Keratinocyte (primary cell): ENCODE results near the gene AGPS.

Experiments
- EZH2 ChIP-seq: IDR thresholded peaks from one replicate; pipeline ENCODE4 v1.6.1; 2012; ENCODE audit warnings: inconsistent platforms, mild to moderate bottlenecking, low read length, moderate library complexity
- TF ChIP-seq, protein P1 (sequence below), 3 experiments: IDR thresholded peaks in 1 of 3; conservative IDR thresholded peaks in 1 of 3; optimal IDR thresholded peaks in 1 of 3; 2 replicates in 2 of 3; 3 replicates in 1 of 3; pipeline versions ENCODE3 to v1.5.1; 2011; ENCODE audit warnings: low read length in 3 of 3, mild to moderate bottlenecking in 3 of 3, moderate library complexity in 2 of 3, control low read depth in 1 of 3, inconsistent platforms in 1 of 3; ENCODE audit not compliant: insufficient read depth in 2 of 3; ENCODE audit errors: extremely low read depth in 1 of 3

DNA sequence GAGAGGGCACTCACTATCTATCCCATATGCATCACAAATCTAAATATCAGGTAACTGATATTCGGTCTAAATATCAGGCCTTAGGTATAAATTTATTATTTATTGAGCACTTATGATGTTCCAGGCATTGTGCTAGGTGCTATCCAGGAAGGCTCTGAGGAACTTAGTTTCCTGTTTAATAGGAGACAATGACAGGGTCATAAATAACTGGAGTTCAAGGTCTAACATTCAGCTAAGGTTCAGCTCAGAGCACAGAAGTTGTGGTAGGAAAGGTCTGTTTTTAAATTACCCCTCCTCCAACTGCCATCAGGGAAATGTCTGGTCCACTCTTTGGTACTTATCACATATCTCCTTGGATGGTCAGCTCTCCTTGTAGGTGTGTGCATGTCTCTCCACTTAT is 193.6 kb downstream of the AGPS start:
- TF ChIP-seq, protein P1, sequence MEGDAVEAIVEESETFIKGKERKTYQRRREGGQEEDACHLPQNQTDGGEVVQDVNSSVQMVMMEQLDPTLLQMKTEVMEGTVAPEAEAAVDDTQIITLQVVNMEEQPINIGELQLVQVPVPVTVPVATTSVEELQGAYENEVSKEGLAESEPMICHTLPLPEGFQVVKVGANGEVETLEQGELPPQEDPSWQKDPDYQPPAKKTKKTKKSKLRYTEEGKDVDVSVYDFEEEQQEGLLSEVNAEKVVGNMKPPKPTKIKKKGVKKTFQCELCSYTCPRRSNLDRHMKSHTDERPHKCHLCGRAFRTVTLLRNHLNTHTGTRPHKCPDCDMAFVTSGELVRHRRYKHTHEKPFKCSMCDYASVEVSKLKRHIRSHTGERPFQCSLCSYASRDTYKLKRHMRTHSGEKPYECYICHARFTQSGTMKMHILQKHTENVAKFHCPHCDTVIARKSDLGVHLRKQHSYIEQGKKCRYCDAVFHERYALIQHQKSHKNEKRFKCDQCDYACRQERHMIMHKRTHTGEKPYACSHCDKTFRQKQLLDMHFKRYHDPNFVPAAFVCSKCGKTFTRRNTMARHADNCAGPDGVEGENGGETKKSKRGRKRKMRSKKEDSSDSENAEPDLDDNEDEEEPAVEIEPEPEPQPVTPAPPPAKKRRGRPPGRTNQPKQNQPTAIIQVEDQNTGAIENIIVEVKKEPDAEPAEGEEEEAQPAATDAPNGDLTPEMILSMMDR (optimal IDR thresholded peaks at IDR 0.05 in 1 of 3, IDR thresholded peaks at IDR 0.05 in 1 of 3, conservative IDR thresholded peaks at IDR 0.05 in 1 of 3; ENCODE audit: extremely low read depth in 1 of 3, insufficient read depth in 2 of 3, low read length in 3 of 3) = no peak
- no peak for TF ChIP-seq EZH2
